ENCODE data around the gene PFN4. TPM values are rescaled to one million over a fixed set of nuclear protein-coding genes. Genes with fewer than 3 reads are reported as not detected.

PFN4 gene
- total and polyA plus RNA-seq, 9 of the 15 experiments (the other 6 are each of a cell fraction or from before 2014, with no cell fraction given) = 0.07 to 0.54 (median 0.31) TPM; not detected in 2

DNA sequence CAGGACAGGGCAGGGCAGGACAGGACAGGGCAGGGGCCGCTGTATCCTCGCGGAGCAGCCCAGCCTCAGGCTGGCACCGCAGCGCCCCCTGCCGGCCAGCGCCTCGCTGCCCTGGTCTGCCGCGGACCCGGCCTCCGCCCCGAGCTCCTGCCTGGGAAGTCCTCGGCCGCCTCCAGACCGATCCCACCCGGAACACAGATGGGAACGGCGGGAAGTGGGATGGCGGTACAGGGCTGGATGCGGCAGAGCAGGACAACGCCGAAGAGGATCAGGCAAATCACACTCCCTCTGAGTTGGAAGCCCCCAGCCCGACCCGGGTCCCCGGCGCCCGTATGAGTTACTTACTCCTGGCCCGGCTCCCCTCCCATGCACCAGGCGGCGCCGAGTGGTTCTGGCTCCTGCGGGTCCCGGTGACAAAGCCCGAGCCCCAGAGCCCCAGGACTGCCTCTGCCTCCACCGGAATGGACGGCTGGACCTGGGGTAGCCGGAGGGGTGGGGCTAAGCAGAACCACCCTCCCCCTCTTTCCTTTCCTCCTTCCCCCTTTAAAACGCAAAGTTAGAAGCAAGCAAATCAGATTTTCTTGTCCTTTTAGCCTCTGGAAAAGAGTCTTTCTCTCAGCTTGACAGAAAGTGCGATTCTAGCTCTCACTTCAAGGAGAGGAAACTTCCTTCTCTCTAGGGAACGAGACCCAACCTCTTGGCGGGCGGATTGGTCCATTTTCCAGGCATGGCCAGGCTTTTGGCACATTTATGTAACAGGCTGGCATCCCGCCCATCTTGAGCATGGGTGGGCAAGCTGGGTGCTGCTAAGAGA lies 38.5 kb downstream of the PFN4 start, which contains the start of gene TP53I3 (continued):
- TF ChIP-seq ZNF146 (CRISPR knock-in tag; IDR thresholded peaks at IDR 0.05; ENCODE audit: unreplicated experiment) = no peak
- TF ChIP-seq, protein P1, sequence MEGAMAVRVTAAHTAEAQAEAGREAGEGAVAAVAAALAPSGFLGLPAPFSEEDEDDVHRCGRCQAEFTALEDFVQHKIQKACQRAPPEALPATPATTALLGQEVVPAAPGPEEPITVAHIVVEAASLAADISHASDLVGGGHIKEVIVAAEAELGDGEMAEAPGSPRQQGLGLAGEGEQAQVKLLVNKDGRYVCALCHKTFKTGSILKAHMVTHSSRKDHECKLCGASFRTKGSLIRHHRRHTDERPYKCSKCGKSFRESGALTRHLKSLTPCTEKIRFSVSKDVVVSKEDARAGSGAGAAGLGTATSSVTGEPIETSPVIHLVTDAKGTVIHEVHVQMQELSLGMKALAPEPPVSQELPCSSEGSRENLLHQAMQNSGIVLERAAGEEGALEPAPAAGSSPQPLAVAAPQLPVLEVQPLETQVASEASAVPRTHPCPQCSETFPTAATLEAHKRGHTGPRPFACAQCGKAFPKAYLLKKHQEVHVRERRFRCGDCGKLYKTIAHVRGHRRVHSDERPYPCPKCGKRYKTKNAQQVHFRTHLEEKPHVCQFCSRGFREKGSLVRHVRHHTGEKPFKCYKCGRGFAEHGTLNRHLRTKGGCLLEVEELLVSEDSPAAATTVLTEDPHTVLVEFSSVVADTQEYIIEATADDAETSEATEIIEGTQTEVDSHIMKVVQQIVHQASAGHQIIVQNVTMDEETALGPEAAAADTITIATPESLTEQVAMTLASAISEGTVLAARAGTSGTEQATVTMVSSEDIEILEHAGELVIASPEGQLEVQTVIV (CRISPR knock-in tag; IDR thresholded peaks at IDR 0.05; ENCODE audit: borderline replicate concordance) = no peak
- no peak for TF ChIP-seq KLF10 (CRISPR knock-in tag; IDR thresholded peaks at IDR 0.05)
- TF ChIP-seq HCFC1 (IDR thresholded peaks at IDR 0.05; ENCODE audit: low read depth, low read length) = peak; percentile 67; the same call in 1 of the 2 replicates
- TF ChIP-seq ZBTB7A (IDR thresholded peaks at IDR 0.05; ENCODE audit: borderline replicate concordance, control insufficient read depth, low read depth, low read length) = peak; percentile 91
- no peak for TF ChIP-seq TSC22D4 (tag; IDR thresholded peaks at IDR 0.05)
- TF ChIP-seq HDAC1 (IDR thresholded peaks at IDR 0.05) = no peak; a peak in 1 of 4 replicates
- TF ChIP-seq U2AF2 (optimal IDR thresholded peaks at IDR 0.05; ENCODE audit: low read depth, low read length) = no peak
- no peak for TF ChIP-seq ZNF780A (CRISPR knock-in tag; IDR thresholded peaks at IDR 0.05)
- no peak for TF ChIP-seq HMG20B (CRISPR knock-in tag; IDR thresholded peaks at IDR 0.05)
- TF ChIP-seq, protein P2, sequence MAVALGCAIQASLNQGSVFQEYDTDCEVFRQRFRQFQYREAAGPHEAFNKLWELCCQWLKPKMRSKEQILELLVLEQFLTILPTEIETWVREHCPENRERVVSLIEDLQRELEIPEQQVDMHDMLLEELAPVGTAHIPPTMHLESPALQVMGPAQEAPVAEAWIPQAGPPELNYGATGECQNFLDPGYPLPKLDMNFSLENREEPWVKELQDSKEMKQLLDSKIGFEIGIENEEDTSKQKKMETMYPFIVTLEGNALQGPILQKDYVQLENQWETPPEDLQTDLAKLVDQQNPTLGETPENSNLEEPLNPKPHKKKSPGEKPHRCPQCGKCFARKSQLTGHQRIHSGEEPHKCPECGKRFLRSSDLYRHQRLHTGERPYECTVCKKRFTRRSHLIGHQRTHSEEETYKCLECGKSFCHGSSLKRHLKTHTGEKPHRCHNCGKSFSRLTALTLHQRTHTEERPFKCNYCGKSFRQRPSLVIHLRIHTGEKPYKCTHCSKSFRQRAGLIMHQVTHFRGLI (CRISPR knock-in tag; IDR thresholded peaks at IDR 0.05) = no peak
